GM21360 (cell line): ENCODE measurements around the gene PRKAG2.

Experiments used
- ATAC-seq: cut with Tn5 transposase; IDR thresholded peaks from one replicate; pipeline ENCODE4 v1.9.1; 2021; ENCODE audit warnings: mild to moderate bottlenecking, moderate library complexity; ENCODE audit not compliant: unreplicated experiment

PRKAG2 gene

GRCh38 chr7:151686016-151686766 lies 190.7 kb downstream of the PRKAG2 start:
- no peak for ATAC-seq

- no peak for ATAC-seq
Observed at GRCh38 chr7:151684408-151685175, 192.3 kb downstream of the PRKAG2 start.

GRCh38 chr7:151683615-151684407 lies 193.1 kb downstream of the PRKAG2 start:
- no peak for ATAC-seq

- no peak for ATAC-seq
Observed at GRCh38 chr7:151682831-151683614, 193.9 kb downstream of the PRKAG2 start.

GRCh38 chr7:151681726-151682125 lies 195.2 kb downstream of the PRKAG2 start:
- ATAC-seq, result no peak

- no peak for ATAC-seq
Observed at GRCh38 chr7:151680810-151681209, 196.1 kb downstream of the PRKAG2 start.

GRCh38 chr7:151679881-151680612 lies 196.9 kb downstream of the PRKAG2 start:
- ATAC-seq, result no peak

- no peak for ATAC-seq
Observed at GRCh38 chr7:151679071-151679708, 197.7 kb downstream of the PRKAG2 start.

- ATAC-seq, result no peak
Observed at GRCh38 chr7:151678227-151678604, 198.7 kb downstream of the PRKAG2 start.

- ATAC-seq, result no peak
Observed at GRCh38 chr7:151677581-151678226, 199.2 kb downstream of the PRKAG2 start.

- ATAC-seq, result no peak
Observed at GRCh38 chr7:151676759-151677158, 200.2 kb downstream of the PRKAG2 start.

GRCh38 chr7:151675196-151675920 lies 201.6 kb downstream of the PRKAG2 start:
- ATAC-seq, result no peak

- ATAC-seq, result no peak
Observed at GRCh38 chr7:151674161-151674920, 202.6 kb downstream of the PRKAG2 start.

GRCh38 chr7:151673216-151673615 lies 203.7 kb downstream of the PRKAG2 start:
- no peak for ATAC-seq

- ATAC-seq, result no peak
Observed at GRCh38 chr7:151672716-151673115, 204.2 kb downstream of the PRKAG2 start.

- ATAC-seq, result no peak
Observed at GRCh38 chr7:151671514-151671913, 205.4 kb downstream of the PRKAG2 start.

- ATAC-seq, result no peak
Observed at GRCh38 chr7:151669762-151670161, 207.2 kb downstream of the PRKAG2 start.

GRCh38 chr7:151666886-151667285 lies 210.0 kb downstream of the PRKAG2 start:
- ATAC-seq, result no peak
